Heart left ventricle (tissue), 16 donors: ENCODE results near the gene WDR62. TPM values are rescaled to one million over a fixed set of nuclear protein-coding genes. Genes with fewer than 3 reads are reported as not detected.

Source experiments
- ATAC-seq, 4 donors: fragments of 200-7000 bp; cut with Tn5 transposase; one replicate each; pipeline ENCODE4 v1.9.1; 2020 to 2022; ENCODE audit warnings: moderate library complexity in 4 of 4, mild to moderate bottlenecking in 3 of 4, moderate number of reproducible peaks in 1 of 4
- DNase-seq, 5 donors: peaks; one replicate each; pipeline ENCODE4 v3.0.0-alpha.2; 2020
- H3K27ac ChIP-seq, 12 donors: fragments of 200-600 bp; sonication (generic) in 4 of 12; one replicate each; pipeline versions ENCODE4 v1.5.0 to v1.8.0; 2016 to 2022; ENCODE audit warnings: mild to moderate bottlenecking in 2 of 12
- H3K27me3 ChIP-seq, 9 donors: fragments of 200-600 bp; sonication (generic) in 2 of 9; one replicate each; pipeline versions ENCODE4 v1.5.1 to v1.8.0; 2016 to 2022; ENCODE audit warnings: mild to moderate bottlenecking in 3 of 9
- H3K36me3 ChIP-seq, 9 donors: fragments of 200-600 bp; sonication (generic) in 2 of 9; one replicate each; pipeline versions ENCODE4 v1.5.0 to v1.8.0; 2018 to 2022; ENCODE audit warnings: mild to moderate bottlenecking in 2 of 9
- H3K4me1 ChIP-seq, 12 donors: fragments of 200-600 bp; sonication (generic) in 4 of 12; one replicate each; pipeline versions ENCODE4 v1.5.0 to v1.8.0; 2016 to 2022; ENCODE audit warnings: mild to moderate bottlenecking in 3 of 12
- H3K4me3 ChIP-seq, 12 donors: fragments of 200-600 bp; sonication (generic) in 4 of 12; one replicate each; pipeline versions ENCODE4 v1.5.0 to v1.8.0; 2017 to 2022; ENCODE audit warnings: mild to moderate bottlenecking in 9 of 12, moderate library complexity in 4 of 12
- H3K9me3 ChIP-seq, 12 donors: fragments of 200-600 bp; sonication (generic) in 4 of 12; one replicate each; pipeline versions ENCODE4 v1.5.0 to v1.8.0; 2016 to 2022; ENCODE audit warnings: mild to moderate bottlenecking in 1 of 12
- CTCF ChIP-seq, 12 donors: fragments of 200-600 bp; sonication (generic) in 4 of 12; IDR thresholded peaks; one replicate each; pipeline versions ENCODE4 v1.5.0 to v1.8.0; 2018 to 2022; ENCODE audit warnings: antibody characterized with exemption in 12 of 12, mild to moderate bottlenecking in 5 of 12
- POLR2A ChIP-seq, 2 donors: fragments of 450-650 bp; IDR thresholded peaks; one replicate each; pipeline ENCODE4 v1.6.1; 2017; ENCODE audit warnings: antibody characterized with exemption in 2 of 2, mild to moderate bottlenecking in 2 of 2, moderate library complexity in 2 of 2
- whole genome bisulfite sequencing, 4 donors: extraction: QIAGEN DNeasy Blood & Tissue Kit in 2 of 4; methylation state at CpG; one replicate each; pipeline versions ENCODE4 v1.1.5 to v1.1.7; 2013 to 2018; 5-methylcytosine and 5-hydroxymethylcytosine counted together
- intact Hi-C, 10 donors: fragments of 100-400 bp; cut with DNase I; formaldehyde crosslinking; loops; one replicate each; pipeline versions ENCODE4 v1.11.1 to v1.14.2; 2022
- polyA plus RNA-seq, 2 donors: library from polyadenylated mRNA; stranded (reverse); fragments of 200-250 nt; gene quantifications; one replicate each; pipeline ENCODE4 v1.2.3, GENCODE V29; 2013
- total RNA-seq, 9 donors: library from RNA; depleted of rRNA in 2 of 9; stranded (reverse); fragments of >200 nt in 2 of 9; fragmentation: NEBNext Ultra II Directional in 3 of 9; extraction: Animal tissue kit (Norgen Biotek cat#: 25700) in 3 of 9; gene quantifications; one replicate each; pipeline versions ENCODE4 v1.1.0 to v1.2.4, GENCODE V29; 2016 to 2023
- donor health status: ischemic (EF 13 %, LVEDD 7.1; RV severe dilation, severe dysfunction).
- donor health status: healthy with polysubstance abuse.
- donor health status: DM: no; HTN: yes; CAD: no.
- donor health status: DM: no; HTN: no; CAD: no.
- donor health status: ischemic (EF 25% LVEDD 6.9; RV normal size, moderate dysfunction).
- donor health status: ischemic (EF 25% LVEDD 5.7; RV mildly dilated, moderate dysfunction).
- donor health status: healthy.
- donor health status: DM: yes; HTN: yes; CAD: no.
- donor health status: ischemic (EF 35%, LVEDD 5.7; RV mildly dilated, moderate dysfunction).
- donor health status: nonischemic (EF 11% LVEDD 7.7; RV severe dilation, severe dysfunction).
- donor health status: DM: yes; HTN: yes; CAD: no.
- donor health status: PGD.
- donor health status: ischemic (EF 29% LVEDD 5.4; RV normal size, mild dysfunction).
- donor health status: nonischemic (EF 23%, LVEDD 6.1; RV moderate dilation, normal function).

WDR62 gene
- total and polyA plus RNA-seq, 11 donors: 1.4 to 24.3 (median 7.7) TPM

- ATAC-seq (peak; percentile 95 to 99 (median 97)), DNase-seq (peak; percentile 99 to 100 (median 100))
- peaks cover 3 to 32% (median 19%) of the 10 kb centered on the region in 12 donors for H3K4me1 ChIP-seq
- WGBS, 4 donors: 0 to 1% (median 0%) methylated on average over 30 to 60 of the region's 60 CpGs
- H3K4me3 ChIP-seq: peak within 1 kb of the TSS; percentile 60 to 98 (median 90)
- no peak for TF ChIP-seq CTCF (IDR thresholded peaks at IDR 0.05)
- peak in 1 of 2 donors; percentile 50 for TF ChIP-seq POLR2A (IDR thresholded peaks at IDR 0.05)
- H3K9me3 ChIP-seq: no peaks in the 10 kb centered on the region
- peak within 1 kb of the TSS; percentile 28 to 93 (median 88) for H3K27ac ChIP-seq
- H3K36me3 ChIP-seq: peaks cover 0 to 62% (median 55%) of the 10 kb centered on the region in 9 donors
- intact Hi-C loops: loop anchor here in 8 of 10 donors (1.0 to 10.0 kb wide), 7 partner anchors 55 to 123 kb away; partner anchors contain the start of genes SDHAF1 (in 3 of the 8), THAP8 (in 3 of the 8) and WDR62 (in 3 of the 8)
- H3K27me3 ChIP-seq: no peaks in the 10 kb centered on the region
Measured at GRCh38 chr19:36114721-36115452, 60.2 kb downstream of the WDR62 start, which contains the start of gene POLR2I. POLR2I (minus strand) TSS chr19:36114875; CDS start chr19:36114856, 19 bp downstream.

DNA sequence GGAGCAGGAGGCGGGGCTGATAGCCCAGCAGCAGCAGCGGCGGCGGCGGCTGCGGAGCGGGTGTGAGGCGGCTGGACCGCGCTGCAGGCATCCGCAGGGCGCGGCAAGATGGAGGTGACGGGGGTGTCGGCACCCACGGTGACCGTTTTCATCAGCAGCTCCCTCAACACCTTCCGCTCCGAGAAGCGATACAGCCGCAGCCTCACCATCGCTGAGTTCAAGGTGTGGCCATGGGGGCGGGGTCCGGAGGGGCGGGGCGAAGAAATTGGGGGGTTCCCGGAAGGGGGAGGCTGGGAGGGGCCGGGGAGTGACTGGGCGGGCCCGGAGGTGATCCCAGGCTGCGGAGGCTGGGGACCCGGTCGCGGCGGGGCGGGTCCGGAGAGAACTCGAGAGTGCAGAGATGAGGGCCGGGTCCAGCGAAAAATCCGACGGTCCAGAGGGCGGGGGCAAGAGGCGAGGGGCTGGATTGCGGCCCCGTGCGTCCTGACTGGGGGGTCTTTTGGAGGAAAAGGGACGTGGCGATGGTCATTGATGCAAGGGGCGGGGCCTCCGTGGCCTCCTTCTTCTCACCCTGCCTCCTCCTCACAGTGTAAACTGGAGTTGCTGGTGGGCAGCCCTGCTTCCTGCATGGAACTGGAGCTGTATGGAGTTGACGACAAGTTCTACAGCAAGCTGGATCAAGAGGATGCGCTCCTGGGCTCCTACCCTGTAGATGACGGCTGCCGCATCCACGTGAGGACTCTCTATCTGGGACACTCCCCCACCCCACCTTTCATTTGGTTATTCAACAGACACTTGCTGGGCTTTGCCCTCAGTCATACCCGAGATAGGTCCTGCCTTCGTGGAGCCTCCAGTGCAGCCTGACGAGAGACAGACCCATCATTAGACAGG, 61.0 kb downstream of the WDR62 start, which contains the start of gene TBCB:
TSS of gene TBCB (plus strand) at position 16 of the 891 bp plus-strand sequence. CDS start at position 109, 93 bp downstream.
- H3K27ac ChIP-seq: peak within 1 kb of the TSS; percentile 28 to 93 (median 88)
- DNase-seq (peak; percentile 83 to 92 (median 83)), ATAC-seq (peak in 3 of 4 donors; percentile 27 to 70 (median 65))
- peaks cover 3 to 32% (median 19%) of the 10 kb centered on the region in 12 donors for H3K4me1 ChIP-seq
- WGBS, 4 donors: 2 to 5% (median 3%) methylated on average over 29 to 59 of the region's 59 CpGs
- no peaks in the 10 kb centered on the region for H3K9me3 ChIP-seq
- intact Hi-C loops: loop anchor here in 5 of 10 donors (1.0 to 10.0 kb wide), 4 partner anchors 55 to 121 kb away; partner anchors contain the start of genes THAP8 (in 3 of the 5), WDR62 (in 3 of the 5) and SDHAF1 (in 1 of the 5)
- H3K4me3 ChIP-seq: peak within 1 kb of the TSS; percentile 60 to 98 (median 90)
- H3K27me3 ChIP-seq: no peaks in the 10 kb centered on the region
- TF ChIP-seq CTCF (IDR thresholded peaks at IDR 0.05) (no peak), POLR2A (IDR thresholded peaks at IDR 0.05) (peak in 1 of 2 donors; percentile 53)
- H3K36me3 ChIP-seq: peaks cover 0 to 69% (median 53%) of the 10 kb centered on the region in 9 donors

DNA sequence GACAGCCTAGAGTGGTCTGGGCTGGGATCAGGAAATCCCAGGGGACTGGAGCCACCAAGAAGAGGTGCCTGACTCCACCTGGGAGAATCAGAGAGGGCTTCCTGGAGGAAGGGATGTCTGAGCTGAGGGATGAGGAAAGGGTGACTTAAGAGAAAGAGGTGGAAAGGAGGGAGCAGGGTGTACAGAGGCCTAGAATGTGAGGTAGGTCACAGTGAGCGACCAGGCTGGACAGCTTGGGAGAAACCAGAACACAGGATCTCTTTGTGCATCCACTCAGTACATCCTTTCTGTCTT, 61.6 kb downstream of the WDR62 start:
- H3K9me3 ChIP-seq: no peaks in the 10 kb centered on the region
- TF ChIP-seq POLR2A (IDR thresholded peaks at IDR 0.05): no peak
- TF ChIP-seq CTCF (IDR thresholded peaks at IDR 0.05): no peak
- peaks cover 3 to 32% (median 19%) of the 10 kb centered on the region in 12 donors for H3K4me1 ChIP-seq
- peak overlapping the region in 9 of 12 donors; percentile 86 to 93 (median 89) for H3K27ac ChIP-seq
- intact Hi-C loops: loop anchor here in 1 of 10 donors (10.0 kb wide), 1 partner anchor 121 kb away; the partner anchor contains the start of gene SDHAF1
- H3K4me3 ChIP-seq: peak overlapping the region in 10 of 12 donors; percentile 72 to 98 (median 90)
- no peaks in the 10 kb centered on the region for H3K27me3 ChIP-seq
- DNase-seq (no peak), ATAC-seq (no peak)
- 91 to 100% (median 96%) methylated on average over 1 of the region's 1 CpG for WGBS, 4 donors
- peaks cover 0 to 66% (median 52%) of the 10 kb centered on the region in 9 donors for H3K36me3 ChIP-seq
